Vagina (tissue), 2 donors: Measurements from ENCODE around the gene DOCK4.

Source experiments
- CTCF ChIP-seq, 3 experiments: fragments of 450-650 bp in 2 of 3; fragments of 200-600 bp in 1 of 3; sonication (generic) in 1 of 3; IDR thresholded peaks; one replicate each; pipeline ENCODE4 v1.5.1; 2017 to 2019; ENCODE audit warnings: antibody characterized with exemption in 3 of 3, mild to moderate bottlenecking in 2 of 3, moderate library complexity in 2 of 3
- POLR2A ChIP-seq, 2 donors: fragments of 450-650 bp; IDR thresholded peaks; one replicate each; pipeline ENCODE4 v1.6.1; 2017; ENCODE audit warnings: antibody characterized with exemption in 2 of 2, mild to moderate bottlenecking in 2 of 2, moderate library complexity in 2 of 2
- POLR2AphosphoS5 ChIP-seq, 2 donors: sonication (generic); formaldehyde crosslinking; IDR thresholded peaks; one replicate each; pipeline ENCODE4 v1.9.0; 2017; ENCODE audit warnings: antibody characterized with exemption in 2 of 2, mild to moderate bottlenecking in 2 of 2, low read depth in 1 of 2; ENCODE audit not compliant: insufficient read depth in 1 of 2

- TF ChIP-seq POLR2AphosphoS5 (IDR thresholded peaks at IDR 0.05; ENCODE audit: insufficient read depth in 1 of 2, low read depth in 1 of 2) (no peak), POLR2A (IDR thresholded peaks at IDR 0.05) (no peak), CTCF (IDR thresholded peaks at IDR 0.05) (no peak)
These were observed 378.2 kb downstream of the DOCK4 start for GRCh38 chr7:111827863-111828504.
